NCI-H1694 treated with DMSO at 0.1 percent for 48 hours (cell line): Measurements from ENCODE around the gene SLMAP.

ENCODE experiments used
- DNase-seq: peaks from one replicate; lab custom pipeline; 2025; lab: John Stamatoyannopoulos, UW

SLMAP gene

DNA sequence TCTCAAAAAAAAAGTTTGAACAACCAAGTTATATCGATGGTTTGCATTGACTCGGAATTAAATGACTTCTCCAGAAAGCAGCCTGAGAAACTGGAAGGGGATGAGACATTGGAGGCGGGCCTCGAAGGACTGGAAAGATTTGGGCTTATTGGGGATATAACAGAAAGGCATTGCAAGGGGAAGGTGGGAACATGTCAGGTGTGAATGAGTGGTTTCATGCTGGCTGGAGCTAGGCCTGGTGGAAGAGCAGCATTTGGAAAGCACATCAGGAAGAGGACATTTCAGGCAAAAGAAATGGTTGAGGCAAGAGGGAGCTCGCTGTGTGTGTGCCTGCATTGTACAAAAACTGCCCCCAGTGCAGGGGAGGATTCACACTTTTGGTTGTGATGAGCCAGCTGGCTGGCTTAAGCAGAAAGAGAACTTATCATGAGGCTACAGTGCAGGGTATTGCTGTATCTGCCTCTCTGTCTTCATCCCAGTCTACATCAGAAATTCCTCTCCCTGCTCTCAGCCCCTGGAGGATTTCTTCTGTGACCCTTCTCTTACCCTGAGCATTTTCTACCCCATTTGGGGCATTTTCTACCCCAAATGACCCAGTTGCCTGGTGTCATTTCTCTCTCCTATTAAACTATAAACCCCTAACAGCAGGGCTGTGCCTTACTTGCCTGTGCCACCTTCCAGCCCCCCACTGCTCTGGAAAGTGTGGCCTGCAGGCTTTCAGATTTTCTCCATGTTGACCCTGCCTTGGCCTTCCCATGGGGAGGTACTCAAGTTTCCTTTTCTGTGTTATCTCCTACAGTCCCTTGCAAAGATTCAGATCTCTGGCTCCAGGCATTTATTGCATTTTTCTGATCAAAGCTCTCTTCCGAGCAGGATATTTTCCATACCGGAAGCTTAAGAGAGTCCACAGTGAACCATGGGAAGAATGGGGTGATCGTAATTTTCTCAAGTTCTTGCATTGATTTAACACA is 187.7 kb downstream of the SLMAP start:
- no peak for DNase-seq

DNA sequence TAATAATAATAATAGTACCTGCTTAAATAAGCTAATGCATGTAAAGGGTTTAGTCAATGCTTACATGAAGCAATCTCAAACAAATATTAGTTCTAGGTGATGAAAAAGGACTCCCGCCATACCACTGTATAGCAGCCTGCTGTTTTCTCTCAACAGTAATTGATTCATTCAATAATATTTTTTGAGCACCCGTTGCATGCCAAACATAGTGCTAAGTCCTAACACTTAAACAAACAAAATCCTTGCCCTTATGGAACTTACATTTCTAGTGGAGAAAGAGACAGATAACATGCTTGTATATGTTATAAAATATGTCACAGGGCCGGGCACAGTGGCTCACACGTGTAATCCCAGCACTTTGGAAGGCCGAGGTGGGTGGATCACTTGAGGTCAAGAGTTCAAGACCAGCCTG is 190.9 kb downstream of the SLMAP start:
- DNase-seq = no peak

- DNase-seq = no peak
Observed at GRCh38 chr3:57948080-57948671, 192.1 kb downstream of the SLMAP start.

- no peak for DNase-seq
Observed at GRCh38 chr3:57948781-57949242, 192.7 kb downstream of the SLMAP start.

- DNase-seq = no peak
Observed at GRCh38 chr3:57949344-57949743, 193.2 kb downstream of the SLMAP start.

DNA sequence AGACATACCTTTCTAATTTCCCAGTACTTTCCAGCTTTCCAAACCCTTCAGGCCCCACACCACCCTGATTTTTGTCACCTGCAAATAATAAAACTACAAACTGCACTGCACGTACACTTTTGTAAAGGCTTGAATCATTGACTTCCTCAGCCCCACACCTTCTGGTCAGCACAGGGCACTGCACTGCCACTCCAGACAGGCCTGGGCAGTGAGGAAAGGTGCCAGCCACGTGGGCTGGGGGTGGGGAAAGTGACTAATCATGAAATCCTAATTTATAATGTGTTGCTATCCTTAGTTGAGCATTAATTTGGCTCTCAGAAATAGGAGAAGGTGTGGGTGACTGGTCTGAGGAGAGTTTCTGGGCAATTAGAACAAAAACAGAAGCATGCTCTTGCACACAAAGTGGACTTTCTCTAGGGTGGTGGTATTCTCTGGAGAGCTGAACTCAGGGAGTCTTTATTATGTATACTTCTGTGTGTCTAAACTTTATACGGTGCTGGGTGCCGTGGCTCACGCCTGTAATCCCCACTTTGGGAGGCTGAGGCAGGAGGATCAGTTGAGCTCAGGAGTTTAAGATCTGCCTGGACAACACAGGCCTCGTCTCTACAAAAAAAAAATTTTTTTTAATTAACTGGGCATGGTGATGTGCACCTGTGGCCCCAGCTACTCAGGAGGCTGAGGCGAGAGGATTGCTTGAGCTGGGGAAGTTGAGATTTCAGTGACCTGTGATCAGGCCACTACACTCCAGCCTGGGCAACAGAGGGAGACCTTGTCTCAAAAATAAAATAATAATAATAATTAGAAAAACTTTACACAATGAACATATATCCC is 193.9 kb downstream of the SLMAP start:
- DNase-seq = no peak

DNA sequence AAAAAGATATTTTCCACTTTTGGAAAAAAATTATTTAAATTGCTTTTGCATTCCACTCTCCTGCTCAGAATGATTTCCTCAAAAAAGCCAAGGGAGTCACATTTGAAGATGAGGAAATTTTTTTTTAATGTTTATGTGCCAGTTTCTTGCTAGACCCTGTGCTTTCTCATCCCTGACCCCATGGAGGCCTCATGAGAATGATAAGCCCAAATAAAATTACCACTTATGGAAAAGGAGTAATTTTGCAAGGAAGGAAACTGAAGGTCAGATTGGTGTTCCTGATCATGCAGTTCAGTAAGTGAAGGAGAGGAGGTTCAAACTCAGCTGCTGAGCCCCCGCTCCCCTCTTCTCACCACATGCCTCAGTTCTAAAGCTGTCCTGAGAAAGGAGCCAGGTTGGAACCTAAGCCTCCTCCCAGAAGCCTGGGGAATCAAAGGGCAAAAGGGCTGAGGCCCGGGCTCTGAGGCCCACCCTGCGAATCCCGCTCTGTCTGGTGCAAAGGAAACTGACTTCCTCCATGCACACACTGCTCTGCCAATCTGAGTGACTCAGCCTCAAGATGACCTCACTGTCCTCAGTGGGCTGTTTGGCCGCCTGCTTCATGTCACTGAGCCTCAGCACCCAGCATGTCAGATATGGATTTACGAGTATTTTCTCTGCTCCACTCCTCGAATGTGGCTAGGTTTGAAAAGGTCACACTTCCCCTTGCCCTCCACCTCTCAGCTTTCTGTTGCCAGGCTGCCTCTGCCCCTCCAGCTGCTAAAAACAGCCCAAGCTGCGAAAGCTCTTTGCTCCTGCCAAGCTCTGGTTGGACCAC is 195.2 kb downstream of the SLMAP start:
- no peak for DNase-seq

GRCh38 chr3:57952208-57952631 is 196.1 kb downstream of the SLMAP start:
- no peak for DNase-seq

- DNase-seq = no peak
Observed at GRCh38 chr3:57952651-57953050, 196.5 kb downstream of the SLMAP start.

- no peak for DNase-seq
Observed at GRCh38 chr3:57953576-57953975, 197.5 kb downstream of the SLMAP start.

GRCh38 chr3:57956119-57956832 is 200.2 kb downstream of the SLMAP start:
- no peak for DNase-seq

DNA sequence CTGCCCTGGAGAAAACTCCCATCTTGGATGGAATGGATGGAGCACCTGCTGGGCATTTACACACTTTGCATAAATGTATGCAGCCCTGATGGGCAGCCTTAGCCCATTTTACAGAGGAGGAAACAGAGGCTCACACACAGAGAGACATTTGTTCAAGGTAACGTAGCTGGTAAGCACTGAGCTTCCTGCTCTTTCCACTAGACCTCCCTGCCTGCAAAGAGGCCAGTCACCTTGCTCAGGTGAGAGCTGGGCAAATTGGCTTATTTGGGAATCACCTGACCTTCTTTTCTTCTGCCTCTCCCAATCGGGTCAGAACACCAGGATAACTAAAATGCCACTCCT is 200.7 kb downstream of the SLMAP start:
- no peak for DNase-seq

- no peak for DNase-seq
Observed at GRCh38 chr3:57957824-57958223, 201.7 kb downstream of the SLMAP start.

- no peak for DNase-seq
Observed at GRCh38 chr3:57958642-57959422, 202.7 kb downstream of the SLMAP start.

GRCh38 chr3:57959423-57960173 is 203.5 kb downstream of the SLMAP start:
- no peak for DNase-seq

- DNase-seq = no peak
Observed at GRCh38 chr3:57960174-57960505, 204.0 kb downstream of the SLMAP start.

DNA sequence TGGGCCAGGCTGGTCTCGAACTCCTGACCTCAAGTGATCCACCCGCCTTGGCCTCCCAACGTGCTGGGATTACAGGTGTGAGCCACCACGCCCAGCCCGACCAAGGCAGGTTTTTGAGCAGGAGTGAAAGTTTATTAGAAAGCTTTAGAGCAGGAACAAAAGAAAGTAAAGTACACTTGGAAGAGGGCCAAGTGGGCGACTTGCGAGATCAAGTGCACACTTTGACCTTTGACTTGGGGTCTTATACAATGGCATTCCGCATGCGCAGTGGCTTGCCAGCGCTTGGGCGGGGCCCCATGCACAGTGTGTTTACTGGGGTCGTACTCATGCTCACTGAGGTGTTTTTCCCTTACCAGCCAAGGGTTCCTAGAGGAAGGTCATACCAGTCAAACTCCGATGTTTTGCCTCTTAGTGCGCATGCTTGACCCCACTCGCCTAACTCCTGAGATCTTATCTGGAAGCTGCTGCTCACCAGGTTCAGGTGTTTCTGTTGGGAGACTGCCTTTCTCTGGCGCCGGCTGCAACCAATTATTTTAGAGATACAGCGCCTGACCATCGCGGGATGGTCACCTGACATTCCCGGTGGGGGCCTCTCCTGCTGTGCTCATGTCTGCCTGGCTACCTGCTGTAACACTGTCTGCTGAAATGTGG is 205.2 kb downstream of the SLMAP start:
- DNase-seq = no peak

- DNase-seq = no peak
Observed at GRCh38 chr3:57961828-57962447, 205.8 kb downstream of the SLMAP start.

- DNase-seq = no peak
Observed at GRCh38 chr3:57962448-57962834, 206.3 kb downstream of the SLMAP start.
